ENCODE data around the gene CLK2. TPM values are rescaled to one million over a fixed set of nuclear protein-coding genes. Genes with fewer than 3 reads are reported as not detected.

CLK2 gene
- total and polyA plus RNA-seq, 2 donors (not counting 3 experiments of a cell fraction or from before 2014, with no cell fraction given) = 69.1 to 80.9 TPM

GRCh38 chr1:155245163-155245524 lies 28.2 kb downstream of the CLK2 start:
- Histone ChIP-seq H3K9ac (replicated peaks; ENCODE audit: extremely low read depth, insufficient read depth, low read length) (peak overlapping the region; percentile 48), H3K4me3 (replicated peaks in 1 of 3; ENCODE audit: insufficient read depth in 1 of 3, low read depth in 1 of 3, low read length in 3 of 3) (peak overlapping the region in 2 of 3 experiments; percentile 25 to 34), H3K9me3 (replicated peaks; ENCODE audit: control insufficient read depth, insufficient read depth, low read length) (no peaks in the 10 kb centered on the region), H3K27ac (ENCODE audit: insufficient read depth, low read depth, low read length) (peak overlapping the region; percentile 41), H3K4me2 (ENCODE audit: insufficient read depth, low read length) (peak overlapping the region; percentile 41), H2AFZ (ENCODE audit: low read depth, low read length) (peak overlapping the region; percentile 77), H3K9me1 (replicated peaks; ENCODE audit: control insufficient read depth, extremely low read depth, insufficient read depth, low read length) (no peaks in the 10 kb centered on the region), H3K79me2 (ENCODE audit: control insufficient read depth, insufficient read depth, low read length) (peaks cover 7% of the 10 kb centered on the region), H3K4me1 (ENCODE audit: control insufficient read depth, extremely low read depth, insufficient read depth, low read length) (peaks cover 16% of the 10 kb centered on the region), H4K20me1 (replicated peaks; ENCODE audit: control insufficient read depth, extremely low read depth, insufficient read depth, low read length) (no peaks in the 10 kb centered on the region), H3K27me3 (ENCODE audit: control insufficient read depth in 2 of 2, insufficient read depth in 2 of 2, low read length in 2 of 2) (no peaks in the 10 kb centered on the region), H3K36me3 (ENCODE audit: control insufficient read depth in 2 of 2, extremely low read depth in 1 of 2, insufficient read depth in 2 of 2, low read length in 2 of 2) (peaks cover 3 to 14% of the 10 kb centered on the region in 2 experiments)
- POLR2A ChIA-PET = no interaction called here
- FAIRE-seq = no peak
- DNase-seq (ENCODE audit: low read depth, low spot score) = no peak
- CTCF ChIA-PET = interaction anchor here (2.1 kb wide), 1 partner anchor 38 kb away, joined by 17 read pairs; no protein-coding TSS in a partner anchor
- BruUV-seq (replicated peaks) = TSS peak; percentile 86
- intact Hi-C loops (cut with micrococcal nuclease) (no loop called here), dilution Hi-C loops (cut with MboI; ENCODE audit: extremely low pct_ligation_motif_present, low sequenced_read_pairs) (no loop called here)
- TF ChIP-seq EZH2 (IDR thresholded peaks at IDR 0.05; ENCODE audit: borderline replicate concordance, low read depth, low read length, severe bottlenecking) = no peak
- no peak for TF ChIP-seq FOS (IDR thresholded peaks at IDR 0.05; ENCODE audit: borderline replicate concordance, insufficient read depth, low read length)
- no peak for TF ChIP-seq GATA2 (IDR thresholded peaks at IDR 0.05; ENCODE audit: insufficient read depth, insufficient read length, low read depth, low read length)
- TF ChIP-seq, protein P1, sequence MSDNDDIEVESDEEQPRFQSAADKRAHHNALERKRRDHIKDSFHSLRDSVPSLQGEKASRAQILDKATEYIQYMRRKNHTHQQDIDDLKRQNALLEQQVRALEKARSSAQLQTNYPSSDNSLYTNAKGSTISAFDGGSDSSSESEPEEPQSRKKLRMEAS (IDR thresholded peaks at IDR 0.05; ENCODE audit: insufficient read depth, insufficient read length) = no peak
- TF ChIP-seq JUN (IDR thresholded peaks at IDR 0.05; ENCODE audit: borderline replicate concordance, insufficient read depth, insufficient read length, low read depth) = no peak
- no peak for TF ChIP-seq POLR2AphosphoS5 (IDR thresholded peaks at IDR 0.05; ENCODE audit: insufficient read depth, low read depth, low read length)
- no peak for TF ChIP-seq POLR2A (IDR thresholded peaks at IDR 0.05; ENCODE audit: low read depth, low read length)
- TF ChIP-seq MYC (IDR thresholded peaks at IDR 0.05; ENCODE audit: low read depth, low read length) = no peak
- TF ChIP-seq, protein P2, sequence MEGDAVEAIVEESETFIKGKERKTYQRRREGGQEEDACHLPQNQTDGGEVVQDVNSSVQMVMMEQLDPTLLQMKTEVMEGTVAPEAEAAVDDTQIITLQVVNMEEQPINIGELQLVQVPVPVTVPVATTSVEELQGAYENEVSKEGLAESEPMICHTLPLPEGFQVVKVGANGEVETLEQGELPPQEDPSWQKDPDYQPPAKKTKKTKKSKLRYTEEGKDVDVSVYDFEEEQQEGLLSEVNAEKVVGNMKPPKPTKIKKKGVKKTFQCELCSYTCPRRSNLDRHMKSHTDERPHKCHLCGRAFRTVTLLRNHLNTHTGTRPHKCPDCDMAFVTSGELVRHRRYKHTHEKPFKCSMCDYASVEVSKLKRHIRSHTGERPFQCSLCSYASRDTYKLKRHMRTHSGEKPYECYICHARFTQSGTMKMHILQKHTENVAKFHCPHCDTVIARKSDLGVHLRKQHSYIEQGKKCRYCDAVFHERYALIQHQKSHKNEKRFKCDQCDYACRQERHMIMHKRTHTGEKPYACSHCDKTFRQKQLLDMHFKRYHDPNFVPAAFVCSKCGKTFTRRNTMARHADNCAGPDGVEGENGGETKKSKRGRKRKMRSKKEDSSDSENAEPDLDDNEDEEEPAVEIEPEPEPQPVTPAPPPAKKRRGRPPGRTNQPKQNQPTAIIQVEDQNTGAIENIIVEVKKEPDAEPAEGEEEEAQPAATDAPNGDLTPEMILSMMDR (IDR thresholded peaks at IDR 0.05; ENCODE audit: extremely low read depth in 1 of 2, insufficient read depth in 1 of 2, low read depth in 1 of 2, low read length in 2 of 2) = no peak

Measured in endothelial cell of umbilical vein (primary cell).